PFSK-1 (cell line): ENCODE measurements around the gene DCTN3.

Source experiments
- FOXP2 ChIP-seq: optimal IDR thresholded peaks from 2 replicates; pipeline ENCODE3; 2011; ENCODE audit warnings: borderline replicate concordance, control low read depth, inconsistent platforms; ENCODE audit not compliant: insufficient read depth; ENCODE audit errors: extremely low read length, extremely low read depth
- POLR2AphosphoS5 ChIP-seq: IDR thresholded peaks from 2 replicates; pipeline ENCODE4 v1.6.1; 2012; ENCODE audit warnings: low read depth, mild to moderate bottlenecking, control low read depth, low read length, moderate library complexity
- REST ChIP-seq, 2 experiments: IDR thresholded peaks; 2 replicates each; pipeline versions ENCODE4 v1.6.1 to v1.8.0; 2011 to 2012; ENCODE audit warnings: low read depth in 2 of 2, low read length in 2 of 2, control low read depth in 1 of 2, inconsistent platforms in 1 of 2, mild to moderate bottlenecking in 1 of 2, moderate library complexity in 1 of 2; ENCODE audit not compliant: insufficient read depth in 1 of 2
- SIN3A ChIP-seq: IDR thresholded peaks from 2 replicates; pipeline ENCODE4 v1.6.1; 2012; ENCODE audit warnings: mild to moderate bottlenecking, low read length, moderate library complexity, borderline replicate concordance; ENCODE audit not compliant: insufficient read depth
- TAF1 ChIP-seq: IDR thresholded peaks from 2 replicates; pipeline ENCODE4 v1.6.1; 2012; ENCODE audit warnings: low read length, control low read depth, borderline replicate concordance; ENCODE audit not compliant: insufficient read depth

The DCTN3 gene

GRCh38 chr9:34634551-34635248, 14.4 kb upstream of the DCTN3 start:
- no peak for TF ChIP-seq TAF1
- TF ChIP-seq POLR2AphosphoS5 = no peak
- TF ChIP-seq FOXP2 = no peak
- no peak for TF ChIP-seq REST (IDR thresholded peaks at IDR 0.05; ENCODE audit: insufficient read depth in 1 of 2, low read depth in 2 of 2, low read length in 2 of 2)
- TF ChIP-seq SIN3A = no peak

- no peak for TF ChIP-seq TAF1
- no peak for TF ChIP-seq POLR2AphosphoS5
- no peak for TF ChIP-seq SIN3A
- no peak for TF ChIP-seq FOXP2
- no peak for TF ChIP-seq REST (IDR thresholded peaks at IDR 0.05; ENCODE audit: insufficient read depth in 1 of 2, low read depth in 2 of 2, low read length in 2 of 2)
Observed at GRCh38 chr9:34633851-34634550, 13.7 kb upstream of the DCTN3 start.

- no peak for TF ChIP-seq TAF1
- no peak for TF ChIP-seq SIN3A
- no peak for TF ChIP-seq FOXP2
- no peak for TF ChIP-seq REST (IDR thresholded peaks at IDR 0.05; ENCODE audit: insufficient read depth in 1 of 2, low read depth in 2 of 2, low read length in 2 of 2)
- TF ChIP-seq POLR2AphosphoS5 = no peak
Observed at GRCh38 chr9:34633166-34633565, 12.9 kb upstream of the DCTN3 start.

GRCh38 chr9:34630402-34631154, 10.3 kb upstream of the DCTN3 start:
- TF ChIP-seq POLR2AphosphoS5 = no peak
- no peak for TF ChIP-seq FOXP2
- TF ChIP-seq SIN3A = no peak
- TF ChIP-seq REST (IDR thresholded peaks at IDR 0.05; ENCODE audit: insufficient read depth in 1 of 2, low read depth in 2 of 2, low read length in 2 of 2) = no peak
- TF ChIP-seq TAF1 = no peak
